Measurements from ENCODE around the gene TEX26.

The TEX26 gene

GRCh38 chr13:30972888-30973377 lies 40.5 kb downstream of the TEX26 start:
- no peak overlapping the region for H3K4me3 ChIP-seq (replicated peaks; ENCODE audit: low read depth, low read length)
- peak; percentile 26 for DNase-seq (ENCODE audit: low read depth)
- no peak for TF ChIP-seq CTCF (IDR thresholded peaks at IDR 0.05; ENCODE audit: low read length, missing control alignments)

GRCh38 chr13:30974350-30974749 lies 41.9 kb downstream of the TEX26 start:
- no peak for DNase-seq (ENCODE audit: low read depth)
- no peak overlapping the region for H3K4me3 ChIP-seq (replicated peaks; ENCODE audit: low read depth, low read length)
- no peak for TF ChIP-seq CTCF (IDR thresholded peaks at IDR 0.05; ENCODE audit: low read length, missing control alignments)

- no peak overlapping the region for H3K4me3 ChIP-seq (replicated peaks; ENCODE audit: low read depth, low read length)
- TF ChIP-seq CTCF (IDR thresholded peaks at IDR 0.05; ENCODE audit: low read length, missing control alignments) = no peak
- no peak for DNase-seq (ENCODE audit: low read depth)
These were observed 43.6 kb downstream of the TEX26 start for GRCh38 chr13:30976025-30976424.

GRCh38 chr13:30978981-30979956 lies 46.8 kb downstream of the TEX26 start:
- TF ChIP-seq CTCF (IDR thresholded peaks at IDR 0.05; ENCODE audit: low read length, missing control alignments) = peak; percentile 61
- DNase-seq (ENCODE audit: low read depth) = peak; percentile 25
- no peak overlapping the region for H3K4me3 ChIP-seq (replicated peaks; ENCODE audit: low read depth, low read length)

GRCh38 chr13:30982506-30982905 lies 50.0 kb downstream of the TEX26 start:
- TF ChIP-seq CTCF (IDR thresholded peaks at IDR 0.05; ENCODE audit: low read length, missing control alignments) = no peak
- DNase-seq (ENCODE audit: low read depth) = no peak
- H3K4me3 ChIP-seq (replicated peaks; ENCODE audit: low read depth, low read length) = no peak overlapping the region

- no peak for TF ChIP-seq CTCF (IDR thresholded peaks at IDR 0.05; ENCODE audit: low read length, missing control alignments)
- DNase-seq (ENCODE audit: low read depth) = no peak
- no peak overlapping the region for H3K4me3 ChIP-seq (replicated peaks; ENCODE audit: low read depth, low read length)
These were observed 50.5 kb downstream of the TEX26 start for GRCh38 chr13:30982906-30983305.
